H9 (cell line): ENCODE data around the gene NRXN3. TPM values are rescaled to one million over a fixed set of nuclear protein-coding genes. Genes with fewer than 3 reads are reported as not detected.

Source experiments
- DNase-seq: peaks from one replicate; pipeline ENCODE4 v3.0.0-alpha.2; 2017
- H2AFZ ChIP-seq: one replicate; pipeline ENCODE4 v1.6.1; 2013; ENCODE audit warnings: mild to moderate bottlenecking, low read length, control low read depth, moderate library complexity
- H2AK5ac ChIP-seq: 2 replicates; pipeline ENCODE4 v1.6.1; 2013; ENCODE audit warnings: low read length, control low read depth, mixed read lengths; ENCODE audit not compliant: insufficient read length
- H2BK120ac ChIP-seq: one replicate; pipeline ENCODE4 v1.6.1; 2013; ENCODE audit warnings: low read depth, mild to moderate bottlenecking, low read length, control low read depth, inconsistent platforms; ENCODE audit not compliant: poor library complexity, severe bottlenecking
- H2BK12ac ChIP-seq: 2 replicates; pipeline ENCODE4 v1.6.1; 2013; ENCODE audit warnings: low read length, control low read depth, mixed read lengths, low read depth; ENCODE audit not compliant: insufficient read length
- H2BK15ac ChIP-seq: 2 replicates; pipeline ENCODE4 v1.6.1; 2013; ENCODE audit warnings: low read depth, low read length, control low read depth
- H2BK20ac ChIP-seq: one replicate; pipeline ENCODE4 v1.6.1; 2013; ENCODE audit warnings: low read depth, mild to moderate bottlenecking, low read length, control low read depth, inconsistent platforms; ENCODE audit not compliant: poor library complexity, severe bottlenecking
- H2BK5ac ChIP-seq: 2 replicates; pipeline ENCODE4 v1.6.1; 2013; ENCODE audit warnings: low read length, control low read depth, mixed read lengths; ENCODE audit not compliant: insufficient read length
- H3K14ac ChIP-seq: 2 replicates; pipeline ENCODE4 v1.6.1; 2013; ENCODE audit warnings: low read length, control low read depth; ENCODE audit not compliant: insufficient read depth
- H3K18ac ChIP-seq: 2 replicates; pipeline ENCODE4 v1.6.1; 2013; ENCODE audit warnings: low read depth, mild to moderate bottlenecking, mixed read lengths, low read length, control low read depth; ENCODE audit not compliant: insufficient read length
- H3K23ac ChIP-seq: 2 replicates; pipeline ENCODE4 v1.6.1; 2013; ENCODE audit warnings: low read length, control low read depth, mixed read lengths, low read depth; ENCODE audit not compliant: insufficient read length
- H3K23me2 ChIP-seq: 2 replicates; pipeline ENCODE4 v1.6.1; 2013; ENCODE audit warnings: low read depth, mild to moderate bottlenecking, mixed read lengths, low read length, control low read depth; ENCODE audit not compliant: insufficient read length, poor library complexity, severe bottlenecking
- H3K27ac ChIP-seq: 2 replicates; pipeline ENCODE4 v1.5.1; 2013; ENCODE audit warnings: low read length, control low read depth, mixed read lengths, low read depth; ENCODE audit not compliant: insufficient read length
- H3K27me3 ChIP-seq: 2 replicates; pipeline ENCODE4 v1.6.1; 2013; ENCODE audit warnings: low read length, control low read depth, inconsistent platforms; ENCODE audit not compliant: insufficient read depth
- H3K4ac ChIP-seq: 2 replicates; pipeline ENCODE4 v1.6.1; 2013; ENCODE audit warnings: low read depth, mild to moderate bottlenecking, control low read depth, inconsistent platforms, low read length, moderate library complexity
- H3K4me1 ChIP-seq: 2 replicates; pipeline ENCODE4 v1.6.1; 2013; ENCODE audit warnings: low read length, control low read depth, inconsistent platforms; ENCODE audit not compliant: insufficient read depth
- H3K4me2 ChIP-seq: 2 replicates; pipeline ENCODE4 v1.6.1; 2013; ENCODE audit warnings: low read length, control low read depth, mixed read lengths; ENCODE audit not compliant: insufficient read length, insufficient read depth
- H3K56ac ChIP-seq: 2 replicates; pipeline ENCODE4 v1.6.1; 2013; ENCODE audit warnings: low read depth, mild to moderate bottlenecking, mixed read lengths, low read length, control low read depth; ENCODE audit not compliant: insufficient read length
- H3K79me1 ChIP-seq: 2 replicates; pipeline ENCODE4 v1.6.1; 2013; ENCODE audit warnings: low read depth, mild to moderate bottlenecking, moderate library complexity, low read length, control low read depth, inconsistent platforms; ENCODE audit not compliant: insufficient read depth, poor library complexity, severe bottlenecking
- H3K79me2 ChIP-seq: 2 replicates; pipeline ENCODE4 v1.6.1; 2013; ENCODE audit warnings: low read length, control low read depth, inconsistent platforms; ENCODE audit not compliant: insufficient read depth
- H3K9ac ChIP-seq: 2 replicates; pipeline ENCODE4 v1.6.1; 2013; ENCODE audit warnings: low read length, control low read depth, mixed read lengths; ENCODE audit not compliant: insufficient read length; ENCODE audit errors: extremely low read depth
- H3K9me3 ChIP-seq: one replicate; pipeline ENCODE4 v1.6.1; 2013; ENCODE audit warnings: low read depth, low read length, inconsistent platforms; ENCODE audit not compliant: control insufficient read depth
- H3T11ph ChIP-seq: one replicate; pipeline ENCODE4 v1.6.1; 2013; ENCODE audit warnings: mild to moderate bottlenecking, low read length, control low read depth, inconsistent platforms
- H4K20me1 ChIP-seq: one replicate; pipeline ENCODE4 v1.6.1; 2013; ENCODE audit not compliant: control insufficient read depth, insufficient read length, insufficient read depth
- H4K5ac ChIP-seq: 2 replicates; pipeline ENCODE4 v1.6.1; 2013; ENCODE audit warnings: low read depth, mild to moderate bottlenecking, mixed read lengths, low read length, control low read depth; ENCODE audit not compliant: insufficient read length
- H4K8ac ChIP-seq: replicated peaks from 2 replicates; pipeline ENCODE4 v1.6.1; 2013; ENCODE audit warnings: low read length, control low read depth, mixed read lengths, low read depth; ENCODE audit not compliant: insufficient read length
- H4K91ac ChIP-seq: 2 replicates; pipeline ENCODE4 v1.6.1; 2013; ENCODE audit warnings: low read depth, mild to moderate bottlenecking, moderate library complexity, mixed read lengths, low read length, control low read depth; ENCODE audit not compliant: insufficient read length
- H3K27ac Mint-ChIP-seq, 3 experiments: 2 replicates in 2 of 3; 3 replicates in 1 of 3; pipeline ENCODE4 v1.8.0; 2020 to 2021; ENCODE audit warnings: mixed read lengths in 3 of 3, mild to moderate bottlenecking in 1 of 3, moderate library complexity in 1 of 3
- H3K27me3 Mint-ChIP-seq: 2 replicates; pipeline ENCODE4 v1.8.0; 2021; ENCODE audit warnings: low read depth, mild to moderate bottlenecking, moderate library complexity, mixed read lengths
- H3K36me3 Mint-ChIP-seq, 3 experiments: 2 replicates in 2 of 3; 3 replicates in 1 of 3; pipeline ENCODE4 v1.8.0; 2020 to 2021; ENCODE audit warnings: low read depth in 3 of 3, mixed read lengths in 3 of 3; ENCODE audit not compliant: insufficient read depth in 1 of 3
- H3K4me1 Mint-ChIP-seq, 2 experiments: 2 replicates each; pipeline ENCODE4 v1.8.0; 2020; ENCODE audit warnings: mixed read lengths in 2 of 2
- H3K4me3 Mint-ChIP-seq, 2 experiments: 2 replicates in 1 of 2; 3 replicates in 1 of 2; pipeline ENCODE4 v1.8.0; 2020 to 2021; ENCODE audit warnings: mild to moderate bottlenecking in 2 of 2, mixed read lengths in 2 of 2, moderate library complexity in 1 of 2
- H3K9me3 Mint-ChIP-seq, 2 experiments: 2 replicates in 1 of 2; 3 replicates in 1 of 2; pipeline ENCODE4 v1.8.0; 2020; ENCODE audit warnings: mild to moderate bottlenecking in 2 of 2, mixed read lengths in 2 of 2, moderate library complexity in 1 of 2
- WGBS: extraction: QIAGEN DNeasy Blood & Tissue Kit; methylation state at CpG from one replicate; pipeline ENCODE4 v1.1.7; 2013; ENCODE audit warnings: missing lambda C conversion rate, low lambda C conversion rate, mixed read lengths; ENCODE audit not compliant: insufficient read length; ENCODE audit errors: extremely low coverage; 5-methylcytosine and 5-hydroxymethylcytosine counted together
- total RNA-seq: library from RNA; stranded (reverse); gene quantifications from 2 replicates; pipeline ENCODE4 v1.2.1, GENCODE V29; 2021
- TF ChIP-seq, protein P1 (sequence below): fragments of 200-600 bp; sonication (generic); conservative IDR thresholded peaks from 3 replicates; pipeline ENCODE4 v1.8.0; 2021; ENCODE audit warnings: antibody characterized with exemption, mild to moderate bottlenecking

NRXN3 gene
- total RNA-seq, 1 experiment from 2014 or later, result 1.8 TPM

- no peak overlapping the region for H2BK120ac ChIP-seq
- Mint-ChIP-seq H3K4me3 (no peak overlapping the region), H3K27ac (no peak overlapping the region), H3K4me1 (0 out of 4 replicates have a peak, but pooled peaks cover 0 to 3% of the 10 kb centered on the region in 2 experiments), H3K9me3 (no peaks in the 10 kb centered on the region; a peak in 1 of 5 replicates), H3K36me3 (no peaks in the 10 kb centered on the region), H3K27me3 (no peaks in the 10 kb centered on the region)
- no peak overlapping the region for H2AFZ ChIP-seq
- DNase-seq, result no peak
- no peak overlapping the region for H3K4ac ChIP-seq
- no peaks in the 10 kb centered on the region for H4K20me1 ChIP-seq
- no peak overlapping the region for H3K56ac ChIP-seq
- H2AK5ac ChIP-seq, result no peak overlapping the region
- TF ChIP-seq, protein P1, sequence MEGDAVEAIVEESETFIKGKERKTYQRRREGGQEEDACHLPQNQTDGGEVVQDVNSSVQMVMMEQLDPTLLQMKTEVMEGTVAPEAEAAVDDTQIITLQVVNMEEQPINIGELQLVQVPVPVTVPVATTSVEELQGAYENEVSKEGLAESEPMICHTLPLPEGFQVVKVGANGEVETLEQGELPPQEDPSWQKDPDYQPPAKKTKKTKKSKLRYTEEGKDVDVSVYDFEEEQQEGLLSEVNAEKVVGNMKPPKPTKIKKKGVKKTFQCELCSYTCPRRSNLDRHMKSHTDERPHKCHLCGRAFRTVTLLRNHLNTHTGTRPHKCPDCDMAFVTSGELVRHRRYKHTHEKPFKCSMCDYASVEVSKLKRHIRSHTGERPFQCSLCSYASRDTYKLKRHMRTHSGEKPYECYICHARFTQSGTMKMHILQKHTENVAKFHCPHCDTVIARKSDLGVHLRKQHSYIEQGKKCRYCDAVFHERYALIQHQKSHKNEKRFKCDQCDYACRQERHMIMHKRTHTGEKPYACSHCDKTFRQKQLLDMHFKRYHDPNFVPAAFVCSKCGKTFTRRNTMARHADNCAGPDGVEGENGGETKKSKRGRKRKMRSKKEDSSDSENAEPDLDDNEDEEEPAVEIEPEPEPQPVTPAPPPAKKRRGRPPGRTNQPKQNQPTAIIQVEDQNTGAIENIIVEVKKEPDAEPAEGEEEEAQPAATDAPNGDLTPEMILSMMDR, result no peak
- H3K9ac ChIP-seq, result no peak overlapping the region
- H3K18ac ChIP-seq, result no peak overlapping the region
- no peak overlapping the region for H4K5ac ChIP-seq
- no peak overlapping the region for H3K23ac ChIP-seq
- H2BK15ac ChIP-seq, result no peak overlapping the region
- no peak overlapping the region for H4K91ac ChIP-seq
- no peak overlapping the region for H3K14ac ChIP-seq
- no CpG with 5 or more reads among the region's 4 CpGs for WGBS
- no peaks in the 10 kb centered on the region for H3K27me3 ChIP-seq
- no peaks in the 10 kb centered on the region for H3K4me1 ChIP-seq
- no peak overlapping the region for H4K8ac ChIP-seq
- H2BK12ac ChIP-seq, result no peak overlapping the region
- H3K79me2 ChIP-seq, result no peaks in the 10 kb centered on the region
- H3K9me3 ChIP-seq, result no peaks in the 10 kb centered on the region
- no peaks in the 10 kb centered on the region for H3K79me1 ChIP-seq
- H2BK20ac ChIP-seq, result no peak overlapping the region
- H3K23me2 ChIP-seq, result no peaks in the 10 kb centered on the region
- H3T11ph ChIP-seq, result no peak overlapping the region
- no peak overlapping the region for H3K27ac ChIP-seq
- H3K4me2 ChIP-seq, result no peak overlapping the region
- no peak overlapping the region for H2BK5ac ChIP-seq
These were observed 1283.1 kb downstream of the NRXN3 start for GRCh38 chr14:79453276-79453675.
